Globus pallidus (tissue), 1 donor: ENCODE results near the gene BRD4.
"Not testable (repeated sequence)": the region's sequence is repeated elsewhere in the genome, so short reads cannot be mapped to it uniquely, and the experiment has no call there.

Experiments
- DNase-seq: peaks from one replicate; pipeline ENCODE4 v3.0.0-alpha.2; 2015; ENCODE audit warnings: low spot score

BRD4 gene

GRCh38 chr19:15332311-15332996 lies at the start of gene BRD4:
Gene BRD4 (minus strand): TSS chr19:15332539. CDS start chr19:15273099, 59,440 bp downstream.
- peak; percentile 51 for DNase-seq

- no peak for DNase-seq
Observed at GRCh38 chr19:15381864-15382263, 49.5 kb upstream of the BRD4 start.

GRCh38 chr19:15381429-15381828 lies 49.1 kb upstream of the BRD4 start:
- no peak for DNase-seq

GRCh38 chr19:15379999-15380647 lies 47.8 kb upstream of the BRD4 start:
- DNase-seq, result peak; percentile 29

GRCh38 chr19:15379083-15379998 lies 47.0 kb upstream of the BRD4 start, which contains the start of gene AKAP8:
Gene AKAP8 (minus strand): TSS chr19:15379787. CDS start chr19:15379731, 56 bp downstream.
- peak; percentile 98 for DNase-seq

GRCh38 chr19:15378534-15379082 lies 46.3 kb upstream of the BRD4 start:
- peak; percentile 12 for DNase-seq

- no peak for DNase-seq
Observed at GRCh38 chr19:15374796-15375440, 42.6 kb upstream of the BRD4 start.

- DNase-seq, result no peak
Observed at GRCh38 chr19:15374105-15374651, 41.8 kb upstream of the BRD4 start.

- DNase-seq, result no peak
Observed at GRCh38 chr19:15373644-15374043, 41.3 kb upstream of the BRD4 start.

GRCh38 chr19:15372891-15373301 lies 40.6 kb upstream of the BRD4 start:
- DNase-seq, result no peak

- DNase-seq, result no peak
Observed at GRCh38 chr19:15372470-15372869, 40.1 kb upstream of the BRD4 start.

GRCh38 chr19:15371786-15372380 lies 39.5 kb upstream of the BRD4 start:
- DNase-seq, result no peak

- no peak for DNase-seq
Observed at GRCh38 chr19:15371119-15371518, 38.8 kb upstream of the BRD4 start.

- DNase-seq, result no peak
Observed at GRCh38 chr19:15369594-15369891, 37.2 kb upstream of the BRD4 start.

- DNase-seq, result no peak
Observed at GRCh38 chr19:15368798-15369593, 36.7 kb upstream of the BRD4 start.

- no peak for DNase-seq
Observed at GRCh38 chr19:15368051-15368632, 35.8 kb upstream of the BRD4 start.

GRCh38 chr19:15367439-15367838 lies 35.1 kb upstream of the BRD4 start:
- no peak for DNase-seq

GRCh38 chr19:15365264-15365663 lies 32.9 kb upstream of the BRD4 start:
- no peak for DNase-seq

GRCh38 chr19:15363791-15364190 lies 31.5 kb upstream of the BRD4 start:
- DNase-seq, result not testable (repeated sequence)

- not testable (repeated sequence) for DNase-seq
Observed at GRCh38 chr19:15363048-15363447, 30.7 kb upstream of the BRD4 start.
